MV-4-11 (cell line): ENCODE measurements around the gene GRM5.
"Not testable (repeated sequence)": the region's sequence is repeated elsewhere in the genome, so short reads cannot be mapped to it uniquely, and the experiment has no call there.

Experiments used
- DNase-seq: peaks from one replicate; lab custom pipeline; 2025; lab: John Stamatoyannopoulos, UW

Gene GRM5

DNA sequence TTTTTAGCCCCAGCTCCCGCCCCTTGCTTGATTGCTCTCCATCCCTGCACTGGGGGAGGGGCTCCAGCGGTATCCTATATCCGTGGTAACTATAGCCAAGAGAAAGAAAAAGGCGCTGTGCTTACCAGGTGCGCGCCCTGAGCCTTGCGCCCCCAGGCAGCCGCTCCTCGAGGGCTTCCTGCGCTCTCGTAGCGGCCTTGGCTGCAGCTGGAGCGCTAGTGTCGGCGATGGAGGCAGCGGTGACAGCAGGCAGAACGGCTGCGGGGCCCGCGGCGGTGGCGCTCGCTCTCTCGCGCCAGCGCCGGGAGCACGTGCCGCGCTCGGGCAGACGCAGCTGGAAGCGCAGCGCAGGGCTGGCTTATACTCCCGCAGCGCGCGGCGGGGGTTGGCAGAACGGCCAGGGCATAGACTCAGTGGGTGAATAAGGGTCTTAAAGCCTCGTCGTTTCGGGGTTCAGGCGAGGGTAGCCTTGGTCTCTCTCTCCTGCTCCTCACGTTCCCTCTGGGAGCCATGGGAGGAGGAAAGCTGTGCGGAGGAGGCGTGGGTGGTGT is at the start of gene GRM5:
Gene GRM5 (minus strand): TSS at position 332 of the 551 bp plus-strand sequence. CDS start 18,110 bp downstream, outside the sequence.
- DNase-seq, result not testable (repeated sequence)

DNA sequence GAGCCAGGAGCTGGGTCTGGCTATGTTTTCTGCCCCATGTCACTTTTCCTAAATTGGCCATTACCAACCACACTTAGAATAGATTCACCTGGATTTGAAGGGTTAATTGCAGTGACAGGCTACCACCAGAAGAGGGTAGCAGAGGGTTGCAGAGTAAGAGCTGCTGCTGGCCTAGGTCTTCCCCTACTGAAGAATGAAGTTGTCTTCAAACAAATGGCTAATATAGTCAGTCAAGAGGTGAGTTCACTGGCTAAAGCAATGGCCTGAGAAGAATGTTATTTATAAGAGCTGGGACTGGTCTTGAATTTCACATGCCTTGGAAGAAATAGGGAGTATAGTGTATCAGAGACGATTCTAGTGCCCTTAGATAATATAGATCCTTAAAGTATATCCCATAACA is 32.2 kb upstream of the GRM5 start:
- not testable (repeated sequence) for DNase-seq

- DNase-seq, result not testable (repeated sequence)
Observed at GRCh38 chr11:89093806-89094205, 28.0 kb upstream of the GRM5 start.

- DNase-seq, result not testable (repeated sequence)
Observed at GRCh38 chr11:89084951-89085350, 19.2 kb upstream of the GRM5 start.

GRCh38 chr11:89070911-89071310 is 5.1 kb upstream of the GRM5 start:
- not testable (repeated sequence) for DNase-seq

- no peak for DNase-seq
Observed at GRCh38 chr11:89067264-89067663, 1.5 kb upstream of the GRM5 start.

DNA sequence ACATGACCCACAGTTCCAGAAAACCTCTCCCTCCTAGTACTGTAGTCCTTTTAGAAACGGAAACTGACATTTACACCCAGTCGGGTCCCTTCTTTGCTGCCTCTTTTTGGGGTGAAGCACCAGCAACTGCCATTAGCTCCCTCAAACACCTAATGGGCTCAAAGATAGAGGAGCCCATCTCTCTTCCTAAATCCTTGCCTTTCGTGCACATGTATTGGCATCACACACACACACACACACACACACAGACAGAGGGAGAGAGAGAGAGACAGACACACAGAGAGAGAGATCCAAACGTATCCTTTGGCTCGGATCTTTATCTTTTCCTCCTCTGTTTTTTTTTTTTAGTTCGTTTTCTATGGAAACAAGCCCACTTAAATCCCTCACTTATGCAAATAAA is 716 bp downstream of the GRM5 start:
- no peak for DNase-seq

GRCh38 chr11:89063481-89063951 is 2.3 kb downstream of the GRM5 start:
- DNase-seq, result not testable (repeated sequence)

- not testable (repeated sequence) for DNase-seq
Observed at GRCh38 chr11:89062771-89063298, 2.9 kb downstream of the GRM5 start.

- not testable (repeated sequence) for DNase-seq
Observed at GRCh38 chr11:89061839-89062238, 3.9 kb downstream of the GRM5 start.

DNA sequence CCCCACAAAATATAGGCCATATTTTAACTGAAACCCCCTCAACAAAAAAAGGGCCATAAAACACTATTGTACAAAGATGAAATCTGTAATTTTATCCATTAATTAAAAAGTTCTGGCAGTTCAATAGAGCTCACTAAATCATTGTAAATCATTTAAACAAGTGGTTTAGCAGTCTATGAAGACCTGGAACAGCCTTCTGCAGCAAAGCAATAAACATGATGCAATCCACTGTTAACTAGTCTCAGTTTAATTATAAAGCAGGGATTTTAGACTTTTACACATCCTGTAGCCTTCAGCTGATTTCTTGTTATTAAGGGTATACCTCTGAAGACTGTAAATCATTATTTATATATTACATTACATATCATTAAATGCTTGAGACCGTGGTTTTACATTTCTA is 8.4 kb downstream of the GRM5 start:
- DNase-seq, result not testable (repeated sequence)

- no peak for DNase-seq
Observed at GRCh38 chr11:89052220-89052619, 13.6 kb downstream of the GRM5 start.

- DNase-seq, result not testable (repeated sequence)
Observed at GRCh38 chr11:89047159-89047558, 18.6 kb downstream of the GRM5 start.

DNA sequence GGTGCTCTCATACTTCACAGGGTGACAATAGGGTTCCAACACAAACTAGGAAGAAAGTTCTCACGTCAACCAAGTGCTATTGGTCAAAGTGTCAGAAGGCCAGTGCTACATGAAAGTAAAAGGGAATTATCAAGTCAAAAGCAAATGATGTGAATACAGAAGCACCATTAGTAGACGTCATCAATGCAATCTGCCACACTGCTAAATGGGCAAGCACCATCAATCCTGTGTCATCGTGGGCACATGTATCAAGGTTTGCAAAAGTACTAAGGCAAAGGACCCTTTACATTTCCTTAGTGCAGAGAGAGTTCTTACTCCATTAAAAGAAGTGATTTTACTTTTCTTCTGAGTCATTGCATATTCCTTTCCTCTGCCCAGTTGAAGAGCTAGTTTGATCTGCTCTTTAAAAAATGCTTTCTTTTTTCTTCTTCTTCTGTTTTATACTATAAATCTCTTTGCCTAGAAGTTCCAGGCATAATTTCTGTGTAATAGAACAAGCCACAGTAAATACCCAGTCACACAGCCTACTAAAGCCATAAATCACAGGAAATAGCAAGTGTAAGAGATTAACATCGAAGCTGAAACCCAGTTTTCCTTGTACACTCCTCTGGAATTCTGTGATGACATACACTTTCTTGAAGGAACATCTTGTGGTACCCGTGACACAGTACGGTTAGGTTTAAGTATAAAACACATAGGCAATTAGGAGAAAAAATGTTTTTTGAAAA is 21.8 kb downstream of the GRM5 start:
- not testable (repeated sequence) for DNase-seq

- DNase-seq, result not testable (repeated sequence)
Observed at GRCh38 chr11:89029671-89030070, 36.1 kb downstream of the GRM5 start.

GRCh38 chr11:89021339-89021738 is 44.4 kb downstream of the GRM5 start:
- DNase-seq, result no peak

DNA sequence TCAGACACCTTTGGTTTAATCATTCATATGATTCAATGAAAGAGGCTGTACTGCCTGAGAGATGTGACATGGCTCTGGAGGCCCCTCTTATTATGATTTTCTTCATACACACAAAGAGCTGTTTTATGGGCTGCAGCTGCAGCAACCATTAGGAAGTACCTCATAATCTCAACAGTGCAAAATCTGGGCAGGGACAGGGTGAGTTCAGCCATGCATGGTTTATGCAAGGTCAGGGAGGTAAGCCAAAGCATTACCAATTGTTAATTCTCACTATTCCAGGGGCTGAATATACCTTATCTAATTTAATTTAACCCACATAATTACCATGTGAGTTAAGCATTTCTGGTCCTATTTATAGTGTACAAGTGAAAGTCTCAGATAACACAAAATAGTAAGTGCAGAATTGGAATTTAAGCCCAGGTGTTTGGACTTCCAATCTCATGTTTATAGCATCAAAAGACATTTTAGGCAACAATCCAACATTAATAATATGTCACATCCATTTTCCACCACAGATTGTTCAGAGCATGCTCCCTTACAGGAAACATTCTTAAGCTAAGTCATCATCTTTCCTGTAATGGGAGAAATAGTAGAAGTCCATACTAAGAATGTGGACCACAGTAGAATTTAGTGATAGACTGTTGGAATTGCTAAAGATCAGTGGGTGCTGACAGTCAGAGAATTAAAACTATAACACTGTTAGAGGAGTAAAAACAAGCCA is 45.8 kb downstream of the GRM5 start:
- not testable (repeated sequence) for DNase-seq

DNA sequence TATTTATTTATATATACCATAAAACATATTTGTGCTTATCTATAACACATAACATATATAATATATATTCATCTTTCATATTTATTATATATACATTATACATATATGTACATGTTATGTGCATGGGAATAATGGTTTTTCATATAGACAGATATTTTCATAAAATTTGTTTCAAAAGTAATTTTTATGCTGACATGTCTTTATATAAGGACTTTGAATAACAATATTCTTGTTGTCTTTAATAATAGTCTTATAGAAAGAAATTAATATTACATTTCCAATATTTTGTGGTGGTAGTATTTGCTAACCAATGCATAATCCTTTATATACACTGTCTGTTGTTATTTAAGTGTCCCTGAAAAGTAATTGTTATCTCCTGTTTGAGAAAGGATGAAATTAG is 49.6 kb downstream of the GRM5 start:
- DNase-seq, result no peak

- no peak for DNase-seq
Observed at GRCh38 chr11:89015614-89016013, 50.2 kb downstream of the GRM5 start.

GRCh38 chr11:89000852-89001251 is 64.9 kb downstream of the GRM5 start:
- DNase-seq, result not testable (repeated sequence)

DNA sequence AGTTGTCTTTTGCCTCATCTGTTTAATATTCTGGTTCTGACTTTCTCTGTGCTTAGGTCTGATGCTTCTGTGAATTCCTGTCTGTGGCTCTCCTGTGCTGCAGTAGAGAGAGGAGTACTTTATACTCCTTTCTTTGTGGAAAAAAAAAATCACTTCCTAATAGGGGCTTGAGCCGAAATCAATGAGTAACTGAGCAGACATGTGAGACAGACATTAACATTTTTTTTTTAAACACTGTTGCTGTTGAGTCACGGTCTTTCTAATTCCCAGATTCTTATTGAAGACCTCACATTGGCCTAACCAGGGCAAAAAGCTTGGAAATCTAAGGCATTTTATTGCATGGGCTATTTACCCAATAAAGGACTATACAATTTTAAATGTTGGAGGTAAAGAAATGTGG is 86.1 kb downstream of the GRM5 start:
- no peak for DNase-seq

GRCh38 chr11:88978992-88979391 is 86.8 kb downstream of the GRM5 start:
- not testable (repeated sequence) for DNase-seq

GRCh38 chr11:88975441-88975840 is 90.3 kb downstream of the GRM5 start:
- DNase-seq, result not testable (repeated sequence)
